ENCODE measurements around the gene TCOF1.

Gene TCOF1

GRCh38 chr5:150377964-150378694 lies 20.6 kb downstream of the TCOF1 start:
- peaks cover 2% of the 10 kb centered on the region for H3K4me1 Mint-ChIP-seq
- no peak for ATAC-seq
- H3K4me3 Mint-ChIP-seq = no peak overlapping the region
- H3K27me3 Mint-ChIP-seq = no peaks in the 10 kb centered on the region
- no peaks in the 10 kb centered on the region for H3K9me3 Mint-ChIP-seq
- H3K36me3 Mint-ChIP-seq (ENCODE audit: low read depth) = peaks cover 52% of the 10 kb centered on the region
- DNase-seq = no peak
- peak overlapping the region; percentile 56 for H3K27ac Mint-ChIP-seq

- Mint-ChIP-seq H3K9me3 (no peaks in the 10 kb centered on the region), H3K27me3 (no peaks in the 10 kb centered on the region), H3K36me3 (ENCODE audit: low read depth) (peaks cover 44% of the 10 kb centered on the region), H3K4me1 (no peaks in the 10 kb centered on the region), H3K27ac (no peak overlapping the region), H3K4me3 (no peak overlapping the region)
- DNase-seq (no peak), ATAC-seq (no peak)
Observed at GRCh38 chr5:150384701-150385100, 27.2 kb downstream of the TCOF1 start.

- no peak for ATAC-seq
- Mint-ChIP-seq H3K4me1 (no peaks in the 10 kb centered on the region), H3K36me3 (ENCODE audit: low read depth) (peaks cover 38% of the 10 kb centered on the region), H3K27me3 (no peaks in the 10 kb centered on the region), H3K9me3 (no peaks in the 10 kb centered on the region), H3K4me3 (no peak overlapping the region), H3K27ac (no peak overlapping the region)
- no peak for DNase-seq
Observed at GRCh38 chr5:150386024-150386855, 28.7 kb downstream of the TCOF1 start.

- ATAC-seq (no peak), DNase-seq (no peak)
- Mint-ChIP-seq H3K9me3 (no peaks in the 10 kb centered on the region), H3K4me1 (no peaks in the 10 kb centered on the region), H3K27ac (no peak overlapping the region), H3K36me3 (ENCODE audit: low read depth) (peaks cover 32% of the 10 kb centered on the region), H3K4me3 (no peak overlapping the region), H3K27me3 (no peaks in the 10 kb centered on the region)
Observed at GRCh38 chr5:150389531-150390266, 32.2 kb downstream of the TCOF1 start.

GRCh38 chr5:150391064-150391834 lies 33.8 kb downstream of the TCOF1 start:
- no peak overlapping the region for H3K4me3 Mint-ChIP-seq
- H3K4me1 Mint-ChIP-seq = no peaks in the 10 kb centered on the region
- H3K9me3 Mint-ChIP-seq = no peaks in the 10 kb centered on the region
- H3K27me3 Mint-ChIP-seq = no peaks in the 10 kb centered on the region
- ATAC-seq (no peak), DNase-seq (no peak)
- H3K27ac Mint-ChIP-seq = peak overlapping the region; percentile 40
- peaks cover 38% of the 10 kb centered on the region for H3K36me3 Mint-ChIP-seq (ENCODE audit: low read depth)

GRCh38 chr5:150391986-150392385 lies 34.5 kb downstream of the TCOF1 start:
- H3K9me3 Mint-ChIP-seq = no peaks in the 10 kb centered on the region
- H3K4me3 Mint-ChIP-seq = no peak overlapping the region
- H3K27ac Mint-ChIP-seq = peak overlapping the region; percentile 40
- DNase-seq = no peak
- no peak for ATAC-seq
- H3K4me1 Mint-ChIP-seq = no peaks in the 10 kb centered on the region
- no peaks in the 10 kb centered on the region for H3K27me3 Mint-ChIP-seq
- H3K36me3 Mint-ChIP-seq (ENCODE audit: low read depth) = peaks cover 38% of the 10 kb centered on the region

- H3K27me3 Mint-ChIP-seq = no peaks in the 10 kb centered on the region
Observed at GRCh38 chr5:150392680-150393079, 35.2 kb downstream of the TCOF1 start.

GRCh38 chr5:150393096-150393645 lies 35.7 kb downstream of the TCOF1 start:
- H3K27me3 Mint-ChIP-seq = no peaks in the 10 kb centered on the region
- ATAC-seq (no peak), DNase-seq (no peak)
- peak overlapping the region; percentile 44 for H3K27ac Mint-ChIP-seq
- peaks cover 44% of the 10 kb centered on the region for H3K36me3 Mint-ChIP-seq (ENCODE audit: low read depth)
- H3K9me3 Mint-ChIP-seq = no peaks in the 10 kb centered on the region
- no peaks in the 10 kb centered on the region for H3K4me1 Mint-ChIP-seq
- H3K4me3 Mint-ChIP-seq = no peak overlapping the region

More at GRCh38 chr5:150392680-150393079, 35.2 kb downstream of the TCOF1 start:
- no peaks in the 10 kb centered on the region for H3K4me1 Mint-ChIP-seq
- H3K27ac Mint-ChIP-seq = no peak overlapping the region
- peaks cover 43% of the 10 kb centered on the region for H3K36me3 Mint-ChIP-seq (ENCODE audit: low read depth)
- H3K9me3 Mint-ChIP-seq = no peaks in the 10 kb centered on the region
- ATAC-seq (no peak), DNase-seq (no peak)
- no peak overlapping the region for H3K4me3 Mint-ChIP-seq

- peak overlapping the region; percentile 52 for H3K27ac Mint-ChIP-seq
- H3K9me3 Mint-ChIP-seq = no peaks in the 10 kb centered on the region
- H3K27me3 Mint-ChIP-seq = no peaks in the 10 kb centered on the region
- DNase-seq (no peak), ATAC-seq (peak; percentile 41)
- no peak overlapping the region for H3K4me3 Mint-ChIP-seq
- no peaks in the 10 kb centered on the region for H3K4me1 Mint-ChIP-seq
- peaks cover 50% of the 10 kb centered on the region for H3K36me3 Mint-ChIP-seq (ENCODE audit: low read depth)
Observed at GRCh38 chr5:150394131-150394530, 36.6 kb downstream of the TCOF1 start.

- ATAC-seq (no peak), DNase-seq (no peak)
- no peaks in the 10 kb centered on the region for H3K9me3 Mint-ChIP-seq
- H3K27ac Mint-ChIP-seq = no peak overlapping the region
- H3K4me3 Mint-ChIP-seq = no peak overlapping the region
- H3K4me1 Mint-ChIP-seq = no peaks in the 10 kb centered on the region
- no peaks in the 10 kb centered on the region for H3K27me3 Mint-ChIP-seq
- H3K36me3 Mint-ChIP-seq (ENCODE audit: low read depth) = peaks cover 48% of the 10 kb centered on the region
Observed at GRCh38 chr5:150394912-150395687, 37.6 kb downstream of the TCOF1 start.

GRCh38 chr5:150395688-150395975 lies 38.1 kb downstream of the TCOF1 start:
- Mint-ChIP-seq H3K27me3 (no peaks in the 10 kb centered on the region), H3K4me1 (no peaks in the 10 kb centered on the region), H3K27ac (no peak overlapping the region), H3K9me3 (no peaks in the 10 kb centered on the region), H3K36me3 (ENCODE audit: low read depth) (peaks cover 48% of the 10 kb centered on the region), H3K4me3 (no peak overlapping the region)
- no peak for ATAC-seq
- no peak for DNase-seq

- H3K9me3 Mint-ChIP-seq = no peaks in the 10 kb centered on the region
- H3K27me3 Mint-ChIP-seq = no peaks in the 10 kb centered on the region
- no peak for DNase-seq
- no peaks in the 10 kb centered on the region for H3K4me1 Mint-ChIP-seq
- no peak overlapping the region for H3K4me3 Mint-ChIP-seq
- peak overlapping the region; percentile 43 for H3K27ac Mint-ChIP-seq
- ATAC-seq = no peak
- peaks cover 51% of the 10 kb centered on the region for H3K36me3 Mint-ChIP-seq (ENCODE audit: low read depth)
Observed at GRCh38 chr5:150396267-150396666, 38.8 kb downstream of the TCOF1 start.

GRCh38 chr5:150397146-150397781 lies 39.8 kb downstream of the TCOF1 start:
- Mint-ChIP-seq H3K36me3 (ENCODE audit: low read depth) (peaks cover 54% of the 10 kb centered on the region), H3K27me3 (no peaks in the 10 kb centered on the region), H3K9me3 (no peaks in the 10 kb centered on the region), H3K27ac (no peak overlapping the region), H3K4me3 (no peak overlapping the region), H3K4me1 (no peaks in the 10 kb centered on the region)
- ATAC-seq (no peak), DNase-seq (no peak)
